ENCODE measurements around the gene MSI2.

- no peak for TF ChIP-seq CTCF (IDR thresholded peaks at IDR 0.05)
- no peak for TF ChIP-seq POLR2A (IDR thresholded peaks at IDR 0.05)
Observed at GRCh38 chr17:57678393-57678792, 422.1 kb downstream of the MSI2 start.
